GM12875 (cell line): ENCODE data around the gene BRD8.
"Not testable (repeated sequence)": the region's sequence is repeated elsewhere in the genome, so short reads cannot be mapped to it uniquely, and the experiment has no call there.

Experiments used
- H3K4me3 ChIP-seq: one replicate; pipeline ENCODE4 v1.5.1; 2011; ENCODE audit warnings: low read depth, low read length, control low read depth
- CTCF ChIP-seq: IDR thresholded peaks from 2 replicates; pipeline ENCODE4 v1.5.1; 2011; ENCODE audit warnings: low read depth, mild to moderate bottlenecking, control low read depth, inconsistent platforms, low read length, moderate library complexity, borderline replicate concordance; ENCODE audit not compliant: insufficient read depth

Gene BRD8

GRCh38 chr5:138213161-138214029, 35.0 kb upstream of the BRD8 start, which contains the start of gene CDC23:
Gene CDC23 (minus strand): TSS chr5:138213323. CDS start chr5:138213312, 11 bp downstream.
- TF ChIP-seq CTCF, result no peak
- peak within 1 kb of the TSS; percentile 85 for H3K4me3 ChIP-seq

- no peak for TF ChIP-seq CTCF
Measured at GRCh38 chr5:138212828-138213160, 34.4 kb upstream of the BRD8 start.

GRCh38 chr5:138210985-138211384, 32.6 kb upstream of the BRD8 start:
- H3K4me3 ChIP-seq, result no peak overlapping the region
- no peak for TF ChIP-seq CTCF

More at GRCh38 chr5:138212828-138213160, 34.4 kb upstream of the BRD8 start:
- H3K4me3 ChIP-seq, result peak overlapping the region; percentile 85

- H3K4me3 ChIP-seq, result not testable (repeated sequence)
Measured at GRCh38 chr5:138193859-138194258, 15.4 kb upstream of the BRD8 start.

GRCh38 chr5:138192826-138193225, 14.4 kb upstream of the BRD8 start:
- H3K4me3 ChIP-seq, result no peak overlapping the region
- no peak for TF ChIP-seq CTCF

GRCh38 chr5:138188626-138189025, 10.2 kb upstream of the BRD8 start:
- H3K4me3 ChIP-seq, result no peak overlapping the region
- TF ChIP-seq CTCF, result no peak

GRCh38 chr5:138186002-138186447, 7.6 kb upstream of the BRD8 start:
- H3K4me3 ChIP-seq, result no peak overlapping the region
- TF ChIP-seq CTCF, result no peak
